Activated naive CD4-positive, alpha-beta T cell treated with anti-CD3 and anti-CD28 coated beads, Interleukin-2, amount 10 ng/mL, durations not matched to agents 7 days and 5 days (primary cell): Measurements from ENCODE around the gene ABCB11.
"Not testable (repeated sequence)": the region's sequence is repeated elsewhere in the genome, so short reads cannot be mapped to it uniquely, and the experiment has no call there.

ENCODE experiments used
- CTCF ChIA-PET: fragments of 350-600 bp; sonication (Branson Sonifier 250); formaldehyde crosslinking; loops from one replicate; lab custom pipeline; 2021; ENCODE audit warnings: antibody characterized with exemption; lab: Charles Lee
- DNase-seq: peaks from one replicate; pipeline ENCODE4 v3.0.0-alpha.2; 2020
- H3K27ac Mint-ChIP-seq: one replicate; pipeline ENCODE4 v1.8.0; 2021; ENCODE audit warnings: mild to moderate bottlenecking, moderate library complexity, mixed read lengths
- H3K27me3 Mint-ChIP-seq: one replicate; pipeline ENCODE4 v1.8.0; 2021; ENCODE audit warnings: mild to moderate bottlenecking, mixed read lengths
- H3K36me3 Mint-ChIP-seq: one replicate; pipeline ENCODE4 v1.8.0; 2021; ENCODE audit warnings: mixed read lengths
- H3K4me1 Mint-ChIP-seq: one replicate; pipeline ENCODE4 v1.8.0; 2021; ENCODE audit warnings: mixed read lengths
- H3K4me3 Mint-ChIP-seq: one replicate; pipeline ENCODE4 v1.8.0; 2021; ENCODE audit warnings: mild to moderate bottlenecking, moderate library complexity, mixed read lengths
- H3K9me3 Mint-ChIP-seq: one replicate; pipeline ENCODE4 v1.8.0; 2021; ENCODE audit warnings: mixed read lengths

Gene ABCB11

GRCh38 chr2:169034256-169034655, 3.1 kb upstream of the ABCB11 start:
- DNase-seq, result no peak
- CTCF ChIA-PET, result interaction anchor here (0.8 kb wide), 1 partner anchor 17 kb away, joined by 3 read pairs; no protein-coding TSS in a partner anchor

GRCh38 chr2:169029341-169029740, 1.8 kb downstream of the ABCB11 start:
- CTCF ChIA-PET, result no interaction called here
- Mint-ChIP-seq H3K36me3 (no peaks in the 10 kb centered on the region), H3K27ac (no peak overlapping the region), H3K9me3 (no peaks in the 10 kb centered on the region), H3K27me3 (no peaks in the 10 kb centered on the region), H3K4me1 (peaks cover 7% of the 10 kb centered on the region), H3K4me3 (no peak overlapping the region)
- DNase-seq, result no peak

More at GRCh38 chr2:169034256-169034655, 3.1 kb upstream of the ABCB11 start:
- H3K27me3 Mint-ChIP-seq, result no peaks in the 10 kb centered on the region
- peaks cover 2% of the 10 kb centered on the region for H3K9me3 Mint-ChIP-seq
- no peak overlapping the region for H3K27ac Mint-ChIP-seq
- peaks cover 3% of the 10 kb centered on the region for H3K4me1 Mint-ChIP-seq
- no peak overlapping the region for H3K4me3 Mint-ChIP-seq
- no peaks in the 10 kb centered on the region for H3K36me3 Mint-ChIP-seq

- no peaks in the 10 kb centered on the region for H3K36me3 Mint-ChIP-seq
- H3K27ac Mint-ChIP-seq, result no peak overlapping the region
- H3K27me3 Mint-ChIP-seq, result no peaks in the 10 kb centered on the region
- CTCF ChIA-PET, result no interaction called here
- no peaks in the 10 kb centered on the region for H3K9me3 Mint-ChIP-seq
- no peak for DNase-seq
- H3K4me3 Mint-ChIP-seq, result no peak overlapping the region
- peaks cover 7% of the 10 kb centered on the region for H3K4me1 Mint-ChIP-seq
Measured at GRCh38 chr2:169027234-169027633, 3.9 kb downstream of the ABCB11 start.

DNA sequence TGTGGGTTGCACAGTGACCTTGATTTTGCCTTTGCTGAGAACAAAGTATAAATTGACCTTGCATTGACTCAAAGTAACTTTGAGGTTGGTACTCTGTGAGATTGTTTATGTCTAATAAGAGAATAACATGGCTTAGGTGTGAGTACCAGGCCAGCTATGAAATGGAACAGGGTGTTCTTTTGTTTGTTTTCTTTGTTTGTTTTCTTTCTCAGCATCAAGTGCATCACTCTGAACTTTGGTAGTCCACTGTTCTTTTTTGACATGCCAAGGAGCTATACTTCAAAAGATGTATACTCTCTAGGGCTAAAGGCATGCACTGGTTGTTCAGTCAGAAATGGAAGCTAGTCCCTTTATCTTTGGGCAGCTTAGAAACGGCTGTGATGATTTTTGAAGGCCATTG, 5.1 kb downstream of the ABCB11 start:
- Mint-ChIP-seq H3K4me1 (peaks cover 7% of the 10 kb centered on the region), H3K27ac (no peak overlapping the region), H3K27me3 (no peaks in the 10 kb centered on the region), H3K9me3 (no peaks in the 10 kb centered on the region), H3K4me3 (no peak overlapping the region), H3K36me3 (no peaks in the 10 kb centered on the region)
- no peak for DNase-seq
- CTCF ChIA-PET, result interaction anchor here (1.1 kb wide), 1 partner anchor 83 kb away, joined by 3 read pairs; no protein-coding TSS in a partner anchor

GRCh38 chr2:169023161-169023560, 8.0 kb downstream of the ABCB11 start:
- Mint-ChIP-seq H3K4me1 (peaks cover 7% of the 10 kb centered on the region), H3K36me3 (no peaks in the 10 kb centered on the region), H3K4me3 (no peak overlapping the region), H3K9me3 (no peaks in the 10 kb centered on the region), H3K27ac (no peak overlapping the region), H3K27me3 (no peaks in the 10 kb centered on the region)
- no peak for DNase-seq
- CTCF ChIA-PET, result interaction anchor here (0.6 kb wide), 1 partner anchor 108 kb away, joined by 3 read pairs; no protein-coding TSS in a partner anchor

DNA sequence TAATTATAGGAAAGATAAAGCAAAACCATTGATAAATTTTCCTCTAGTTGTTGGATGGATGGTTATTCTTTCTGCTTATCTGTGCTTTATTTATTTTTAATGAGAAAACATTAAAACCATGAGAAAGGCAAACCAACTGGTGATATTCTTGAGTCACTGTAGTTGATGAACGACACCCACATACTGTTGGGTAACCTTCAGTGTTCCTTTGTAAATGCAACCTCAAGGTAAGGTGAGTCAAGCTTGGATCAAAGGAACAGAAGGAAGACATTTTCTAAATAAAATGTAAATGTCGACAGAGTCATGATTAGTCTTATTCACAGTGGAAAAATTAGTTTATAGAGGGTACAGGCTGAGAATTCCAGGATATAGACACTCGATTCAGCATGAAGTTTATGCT, 12.7 kb downstream of the ABCB11 start:
- no peaks in the 10 kb centered on the region for H3K9me3 Mint-ChIP-seq
- no peaks in the 10 kb centered on the region for H3K36me3 Mint-ChIP-seq
- no peak overlapping the region for H3K4me3 Mint-ChIP-seq
- CTCF ChIA-PET, result no interaction called here
- H3K27ac Mint-ChIP-seq, result no peak overlapping the region
- no peaks in the 10 kb centered on the region for H3K4me1 Mint-ChIP-seq
- DNase-seq, result no peak
- H3K27me3 Mint-ChIP-seq, result peaks cover 5% of the 10 kb centered on the region

DNA sequence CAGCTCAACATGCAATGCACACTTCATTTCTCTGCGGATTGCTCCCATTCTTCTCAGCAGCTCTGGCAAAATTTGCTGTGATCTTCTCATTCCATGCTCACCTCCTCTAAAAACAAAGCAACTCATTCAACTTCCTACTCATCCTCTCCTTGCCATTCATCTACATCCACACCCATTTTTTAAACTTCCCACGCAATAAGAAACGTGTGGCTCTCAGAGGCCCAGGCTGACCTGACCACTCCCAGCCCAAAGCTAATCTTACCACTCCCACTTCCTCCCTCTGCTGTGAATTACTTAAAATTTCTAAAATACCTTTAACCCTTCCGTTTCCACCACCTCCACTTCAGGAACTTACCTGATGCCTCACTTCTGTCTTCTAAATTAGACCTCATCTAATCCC, 15.2 kb downstream of the ABCB11 start:
- CTCF ChIA-PET, result no interaction called here

DNA sequence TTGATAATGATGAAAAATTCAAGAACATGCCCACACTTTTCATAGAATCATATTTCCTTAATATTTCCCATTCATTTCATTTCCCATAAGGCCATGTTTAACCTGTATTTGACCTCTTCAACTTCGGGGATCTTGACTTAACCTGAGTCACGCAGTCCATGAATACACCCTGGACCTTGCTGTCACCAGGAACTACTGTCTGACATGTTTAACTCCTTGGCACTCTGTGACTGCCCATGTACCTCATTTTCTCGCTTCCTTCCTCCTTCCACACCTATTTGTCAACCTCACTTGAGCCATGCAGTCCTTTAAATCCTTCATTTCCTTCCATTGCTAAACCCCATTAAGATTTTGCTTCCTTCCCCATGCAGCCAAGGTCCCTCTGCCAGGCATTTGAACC, 16.3 kb downstream of the ABCB11 start:
- peaks cover 5% of the 10 kb centered on the region for H3K27me3 Mint-ChIP-seq
- DNase-seq, result no peak

More for the DNA sequence above, 15.2 kb downstream of the ABCB11 start:
- H3K27me3 Mint-ChIP-seq, result peaks cover 5% of the 10 kb centered on the region
- H3K27ac Mint-ChIP-seq, result no peak overlapping the region
- H3K4me1 Mint-ChIP-seq, result no peaks in the 10 kb centered on the region
- H3K4me3 Mint-ChIP-seq, result no peak overlapping the region
- no peak for DNase-seq
- no peaks in the 10 kb centered on the region for H3K36me3 Mint-ChIP-seq
- no peaks in the 10 kb centered on the region for H3K9me3 Mint-ChIP-seq

GRCh38 chr2:169013628-169014026, 17.5 kb downstream of the ABCB11 start:
- no peak for DNase-seq
- H3K27ac Mint-ChIP-seq, result no peak overlapping the region
- H3K4me1 Mint-ChIP-seq, result no peaks in the 10 kb centered on the region
- CTCF ChIA-PET, result no interaction called here
- H3K4me3 Mint-ChIP-seq, result no peak overlapping the region
- H3K9me3 Mint-ChIP-seq, result no peaks in the 10 kb centered on the region
- no peaks in the 10 kb centered on the region for H3K36me3 Mint-ChIP-seq
- H3K27me3 Mint-ChIP-seq, result peaks cover 5% of the 10 kb centered on the region

More for the DNA sequence above, 16.3 kb downstream of the ABCB11 start:
- Mint-ChIP-seq H3K27ac (no peak overlapping the region), H3K36me3 (no peaks in the 10 kb centered on the region), H3K4me3 (no peak overlapping the region), H3K4me1 (no peaks in the 10 kb centered on the region), H3K9me3 (no peaks in the 10 kb centered on the region)
- CTCF ChIA-PET, result no interaction called here

GRCh38 chr2:169012812-169013627, 18.1 kb downstream of the ABCB11 start:
- Mint-ChIP-seq H3K9me3 (no peaks in the 10 kb centered on the region), H3K4me1 (peaks cover 4% of the 10 kb centered on the region), H3K36me3 (no peaks in the 10 kb centered on the region), H3K27me3 (peaks cover 5% of the 10 kb centered on the region), H3K4me3 (no peak overlapping the region), H3K27ac (no peak overlapping the region)
- CTCF ChIA-PET, result no interaction called here
- DNase-seq, result no peak

DNA sequence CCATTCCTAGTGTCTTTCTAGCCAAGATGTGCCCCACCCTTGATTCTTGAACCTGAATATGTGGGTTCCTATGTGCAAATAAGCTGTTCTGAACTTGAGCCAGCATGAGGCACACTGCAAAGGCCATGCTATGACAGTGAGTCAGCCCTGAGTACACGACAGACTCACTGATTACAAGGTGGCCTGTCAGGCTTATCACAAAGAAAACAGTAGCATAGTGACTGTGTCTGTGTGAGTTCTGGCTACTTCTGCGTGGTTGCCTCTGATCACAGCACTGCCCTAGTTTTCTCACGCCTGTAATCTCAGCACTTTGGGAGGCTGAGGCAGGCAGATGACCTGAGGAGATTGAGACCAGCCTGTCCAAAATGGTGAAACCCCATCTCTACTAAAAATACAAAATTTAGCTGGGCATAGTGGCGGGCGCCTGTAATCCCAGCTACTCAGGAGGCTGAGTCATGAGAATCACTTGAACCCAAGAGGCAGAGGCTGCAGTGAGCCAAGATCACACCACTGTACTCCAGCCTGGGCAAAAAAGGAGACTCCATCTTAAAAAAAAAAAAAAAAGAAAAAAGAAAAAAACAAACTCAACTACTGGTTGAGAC, 18.8 kb downstream of the ABCB11 start:
- DNase-seq, H3K9me3 Mint-ChIP-seq, H3K27ac Mint-ChIP-seq, CTCF ChIA-PET, H3K36me3 Mint-ChIP-seq, H3K27me3 Mint-ChIP-seq, H3K4me3 Mint-ChIP-seq: not testable (repeated sequence)
- H3K4me1 Mint-ChIP-seq, result peaks cover 10% of the 10 kb centered on the region

DNA sequence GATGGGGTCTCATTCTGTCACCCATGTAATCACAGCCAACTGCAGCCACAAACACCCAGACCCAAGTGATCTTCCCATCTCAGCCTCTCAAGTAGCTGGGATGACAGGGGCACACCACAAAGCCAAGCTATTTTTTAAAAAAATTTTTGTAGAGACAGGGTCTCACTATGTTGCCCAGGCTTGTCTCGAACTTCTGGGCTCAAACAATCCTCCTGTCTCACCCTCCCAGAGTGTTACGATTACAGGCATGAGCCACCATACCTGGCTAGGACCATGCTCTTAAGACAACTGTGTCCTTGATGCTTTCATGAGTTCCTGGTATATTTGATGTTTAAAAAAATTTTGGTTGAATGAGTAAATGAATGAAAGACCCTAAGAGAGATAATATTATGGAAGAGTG, 19.4 kb downstream of the ABCB11 start:
- no peaks in the 10 kb centered on the region for H3K36me3 Mint-ChIP-seq
- CTCF ChIA-PET, result no interaction called here
- H3K27ac Mint-ChIP-seq, result no peak overlapping the region
- DNase-seq, result no peak
- H3K4me3 Mint-ChIP-seq, result no peak overlapping the region
- H3K4me1 Mint-ChIP-seq, result peaks cover 11% of the 10 kb centered on the region
- no peaks in the 10 kb centered on the region for H3K9me3 Mint-ChIP-seq
- peaks cover 5% of the 10 kb centered on the region for H3K27me3 Mint-ChIP-seq

GRCh38 chr2:169010633-169011460, 20.3 kb downstream of the ABCB11 start:
- Mint-ChIP-seq H3K4me1 (peaks cover 11% of the 10 kb centered on the region), H3K36me3 (no peaks in the 10 kb centered on the region), H3K27me3 (peaks cover 5% of the 10 kb centered on the region), H3K27ac (no peak overlapping the region), H3K9me3 (no peaks in the 10 kb centered on the region), H3K4me3 (no peak overlapping the region)
- CTCF ChIA-PET, result interaction anchor here (0.9 kb wide), 1 partner anchor 13 kb away, joined by 3 read pairs; no protein-coding TSS in a partner anchor
- no peak for DNase-seq
